HepG2 (cell line): ENCODE measurements around the gene WNK2. TPM values are rescaled to one million over a fixed set of nuclear protein-coding genes. Genes with fewer than 3 reads are reported as not detected.

Source experiments
- ATAC-seq: fragments of 200-7000 bp; cut with Tn5 transposase; 3 replicates; pipeline ENCODE4 v1.9.1; 2020; ENCODE audit warnings: mild to moderate bottlenecking, moderate library complexity
- BruUV-seq: library from RNA; stranded (reverse); fragments of 400-500 nt; replicated peaks from 2 replicates; lab custom pipeline; 2021; lab: Mats Ljungman, UMichigan
- CTCF ChIA-PET: fragments of 300-600 bp; formaldehyde crosslinking; extraction: SDS; loops from one replicate; lab custom pipeline; 2021; ENCODE audit warnings: low total read pairs, inconsistent platforms, low intra/inter-chr PET ratio; lab: Yijun Ruan, JAX
- POLR2A ChIA-PET: fragments of 350-600 bp; sonication (Branson Sonifier 250); formaldehyde crosslinking; loops from one replicate; lab custom pipeline; 2020; ENCODE audit warnings: antibody characterized with exemption, inconsistent platforms; lab: Yijun Ruan, JAX
- DNase-seq: peaks from one replicate; pipeline ENCODE4 v3.0.0-alpha.2; 2015; ENCODE audit warnings: low spot score
- FAIRE-seq: peaks from 3 replicates; lab custom pipeline; 2011; peaks lifted over from hg19 to GRCh38; lab: Jason Lieb, UNC
- H2AFZ ChIP-seq: one replicate; pipeline ENCODE4 v1.6.1; 2011; ENCODE audit warnings: low read length, inconsistent platforms
- H3K27ac ChIP-seq: fragments of 300-600 bp; 3 replicates; pipeline ENCODE4 v1.8.0; 2011; ENCODE audit warnings: mixed run types, mild to moderate bottlenecking, mixed read lengths, low read length, inconsistent platforms; ENCODE audit not compliant: insufficient read depth; ENCODE audit errors: extremely low read length
- H3K27me3 ChIP-seq, 2 experiments: fragments of 200-600 bp in 1 of 2; 2 replicates in 1 of 2; 3 replicates in 1 of 2; pipeline versions ENCODE4 v1.6.0 to v1.8.0; 2011; ENCODE audit warnings: low read length in 2 of 2, mild to moderate bottlenecking in 2 of 2, moderate library complexity in 2 of 2, inconsistent platforms in 1 of 2; ENCODE audit not compliant: insufficient read depth in 2 of 2, control insufficient read depth in 1 of 2
- H3K36me3 ChIP-seq, 2 experiments: fragments of 200-600 bp in 1 of 2; replicated peaks in 1 of 2; 2 replicates in 1 of 2; 3 replicates in 1 of 2; pipeline versions ENCODE4 v1.5.1 to v1.8.0; 2011; ENCODE audit warnings: low read length in 2 of 2, inconsistent platforms in 1 of 2; ENCODE audit not compliant: insufficient read depth in 2 of 2, control insufficient read depth in 1 of 2
- H3K4me1 ChIP-seq: 2 replicates; pipeline ENCODE4 v1.5.1; 2012; ENCODE audit warnings: low read length, inconsistent platforms; ENCODE audit not compliant: insufficient read depth
- H3K4me2 ChIP-seq: 2 replicates; pipeline ENCODE4 v1.6.0; 2011; ENCODE audit warnings: low read depth, low read length, inconsistent platforms
- H3K4me3 ChIP-seq, 3 experiments: fragments of 200-600 bp in 1 of 3; sonication (generic), shearing (Covaris generic) in 1 of 3; replicated peaks in 1 of 3; 2 replicates each; pipeline ENCODE4 v1.5.1; 2011 to 2016; ENCODE audit warnings: low read length in 3 of 3, inconsistent platforms in 2 of 3, low read depth in 2 of 3, mild to moderate bottlenecking in 2 of 3, control low read depth in 1 of 3, mixed read lengths in 1 of 3; ENCODE audit not compliant: insufficient read depth in 1 of 3
- H3K79me2 ChIP-seq: one replicate; pipeline ENCODE4 v1.6.1; 2011; ENCODE audit warnings: low read length, inconsistent platforms; ENCODE audit not compliant: insufficient read depth
- H3K9ac ChIP-seq: 2 replicates; pipeline ENCODE4 v1.6.0; 2011; ENCODE audit warnings: mild to moderate bottlenecking, low read depth, low read length, inconsistent platforms; ENCODE audit not compliant: insufficient read depth
- H3K9me3 ChIP-seq: 2 replicates; pipeline ENCODE4 v1.5.1; 2012; ENCODE audit warnings: mild to moderate bottlenecking, low read length
- H4K20me1 ChIP-seq: 2 replicates; pipeline ENCODE4 v1.6.0; 2011; ENCODE audit warnings: inconsistent platforms, mild to moderate bottlenecking, low read length, moderate library complexity; ENCODE audit not compliant: insufficient read depth
- AKAP8 ChIP-seq: sonication (generic); formaldehyde crosslinking; IDR thresholded peaks from 2 replicates; pipeline ENCODE4 v1.5.1; 2020; ENCODE audit warnings: mild to moderate bottlenecking, missing genetic modification reagents
- ATAD3A ChIP-seq: sonication (generic); formaldehyde crosslinking; IDR thresholded peaks from 2 replicates; pipeline ENCODE4 v1.4.0; 2020; ENCODE audit warnings: missing genetic modification reagents
- HOXA9 ChIP-seq: sonication (generic); formaldehyde crosslinking; IDR thresholded peaks from 2 replicates; pipeline ENCODE4 v1.8.1; 2022; ENCODE audit warnings: missing genetic modification reagents, mild to moderate bottlenecking, moderate library complexity, borderline replicate concordance
- KDM5A ChIP-seq: fragments of 200-600 bp; sonication (generic); IDR thresholded peaks from 2 replicates; pipeline ENCODE4 v1.7.0; 2018; ENCODE audit warnings: antibody characterized with exemption, mild to moderate bottlenecking, low read length, borderline replicate concordance
- PCBP1 ChIP-seq: fragments of 200-400 bp; formaldehyde crosslinking; IDR thresholded peaks from 2 replicates; pipeline ENCODE4 v1.6.1; 2017; ENCODE audit warnings: mild to moderate bottlenecking, low read depth, low read length, borderline replicate concordance
- PHF21A ChIP-seq: sonication (generic); formaldehyde crosslinking; IDR thresholded peaks from 2 replicates; pipeline ENCODE4 v1.5.0; 2020; ENCODE audit warnings: mild to moderate bottlenecking, missing genetic modification reagents
- SOX5 ChIP-seq: IDR thresholded peaks from 2 replicates; pipeline ENCODE4 v1.6.1; 2016; ENCODE audit warnings: borderline replicate concordance
- ZBTB44 ChIP-seq: sonication (generic); formaldehyde crosslinking; IDR thresholded peaks from 2 replicates; pipeline ENCODE4 v1.4.0; 2020; ENCODE audit warnings: missing genetic modification reagents
- ZNF605 ChIP-seq: sonication (generic); formaldehyde crosslinking; IDR thresholded peaks from 2 replicates; pipeline ENCODE4 v1.8.0; 2022; ENCODE audit warnings: mild to moderate bottlenecking, missing genetic modification reagents
- ZNF775 ChIP-seq: sonication (generic); formaldehyde crosslinking; IDR thresholded peaks from 2 replicates; pipeline ENCODE4 v1.4.0; 2020; ENCODE audit warnings: missing genetic modification reagents, mild to moderate bottlenecking, moderate library complexity, borderline replicate concordance
- WGBS: methylation state at CpG from one replicate; pipeline ENCODE4 v1.1.6; 2017; ENCODE audit warnings: low lambda C conversion rate; 5-methylcytosine and 5-hydroxymethylcytosine counted together
- in situ Hi-C: cut with HindIII; loops from 2 replicates; pipeline ENCODE4 v1.10.0; 2017; ENCODE audit warnings: low pct_unique_long_range_greater_than_20kb; ENCODE audit not compliant: extremely low pct_ligation_motif_present
- intact Hi-C: fragments of 100-400 bp; cut with micrococcal nuclease; formaldehyde crosslinking; loops from one replicate; pipeline ENCODE4 v1.10.0; 2022; ENCODE audit not compliant: unreplicated experiment
- polyA plus RNA-seq, 8 experiments: library from polyadenylated mRNA; depleted of rRNA in 3 of 8; stranded (reverse) in 7 of 8; unstranded in 1 of 8; fragments of >200 nt; fragmentation: Illumina TruSeq in 4 of 8; extraction: Trizol in 4 of 8; gene quantifications; 2 replicates each; pipeline versions ENCODE4 v1.2.1 to v1.2.3, GENCODE V29; 2011 to 2016; ENCODE audit warnings: low read depth in 4 of 8, missing spikeins in 1 of 8, mixed read lengths in 1 of 8; ENCODE audit not compliant: insufficient read depth in 1 of 8
- total RNA-seq, 5 experiments: library from RNA; depleted of rRNA; stranded (reverse); fragments of >200 nt; fragmentation: Illumina TruSeq; extraction: Trizol; gene quantifications; 2 replicates each; pipeline ENCODE4 v1.2.3, GENCODE V29; 2016; ENCODE audit warnings: low read depth in 1 of 5
- TF ChIP-seq, protein P1 (sequence below): sonication (generic); formaldehyde crosslinking; IDR thresholded peaks from 2 replicates; pipeline ENCODE4 v1.4.0; 2020; ENCODE audit warnings: missing genetic modification reagents, borderline replicate concordance
- TF ChIP-seq, protein P2 (sequence below): sonication (generic); formaldehyde crosslinking; conservative IDR thresholded peaks from 2 replicates; pipeline ENCODE4 v1.8.0; 2022; ENCODE audit warnings: mild to moderate bottlenecking, moderate library complexity, missing genetic modification reagents
- TF ChIP-seq, protein P3 (sequence below): sonication (generic); formaldehyde crosslinking; IDR thresholded peaks from 2 replicates; pipeline ENCODE4 v1.4.0; 2020; ENCODE audit warnings: mild to moderate bottlenecking, missing genetic modification reagents

The WNK2 gene
- total and polyA plus RNA-seq, 2 of the 13 experiments (the other 11 are each of a cell fraction or from before 2014, with no cell fraction given): 10.5 to 12.0 TPM

- Histone ChIP-seq H3K36me3 (peaks cover 11 to 42% of the 10 kb centered on the region in 2 experiments; a peak in 4 of 5 replicates), H3K9me3 (no peaks in the 10 kb centered on the region), H3K27me3 (no peaks in the 10 kb centered on the region), H2AFZ (no peak overlapping the region), H3K27ac (no peak overlapping the region), H3K4me2 (no peak overlapping the region), H3K79me2 (no peaks in the 10 kb centered on the region), H3K4me1 (no peaks in the 10 kb centered on the region), H3K4me3 (no peak overlapping the region), H3K9ac (no peak overlapping the region), H4K20me1 (no peaks in the 10 kb centered on the region)
- 97% methylated on average over 12 of the region's 19 CpGs for WGBS
- ATAC-seq: no peak
- TF ChIP-seq, protein P1, sequence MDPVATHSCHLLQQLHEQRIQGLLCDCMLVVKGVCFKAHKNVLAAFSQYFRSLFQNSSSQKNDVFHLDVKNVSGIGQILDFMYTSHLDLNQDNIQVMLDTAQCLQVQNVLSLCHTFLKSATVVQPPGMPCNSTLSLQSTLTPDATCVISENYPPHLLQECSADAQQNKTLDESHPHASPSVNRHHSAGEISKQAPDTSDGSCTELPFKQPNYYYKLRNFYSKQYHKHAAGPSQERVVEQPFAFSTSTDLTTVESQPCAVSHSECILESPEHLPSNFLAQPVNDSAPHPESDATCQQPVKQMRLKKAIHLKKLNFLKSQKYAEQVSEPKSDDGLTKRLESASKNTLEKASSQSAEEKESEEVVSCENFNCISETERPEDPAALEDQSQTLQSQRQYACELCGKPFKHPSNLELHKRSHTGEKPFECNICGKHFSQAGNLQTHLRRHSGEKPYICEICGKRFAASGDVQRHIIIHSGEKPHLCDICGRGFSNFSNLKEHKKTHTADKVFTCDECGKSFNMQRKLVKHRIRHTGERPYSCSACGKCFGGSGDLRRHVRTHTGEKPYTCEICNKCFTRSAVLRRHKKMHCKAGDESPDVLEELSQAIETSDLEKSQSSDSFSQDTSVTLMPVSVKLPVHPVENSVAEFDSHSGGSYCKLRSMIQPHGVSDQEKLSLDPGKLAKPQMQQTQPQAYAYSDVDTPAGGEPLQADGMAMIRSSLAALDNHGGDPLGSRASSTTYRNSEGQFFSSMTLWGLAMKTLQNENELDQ (CRISPR knock-in tag): no peak
- TF ChIP-seq HOXA9 (CRISPR knock-in tag) (no peak), ZBTB44 (CRISPR knock-in tag) (no peak), ZNF605 (CRISPR knock-in tag) (no peak), KDM5A (no peak), ATAD3A (CRISPR knock-in tag) (no peak), AKAP8 (CRISPR knock-in tag) (no peak), PHF21A (CRISPR knock-in tag) (no peak), PCBP1 (no peak), ZNF775 (CRISPR knock-in tag) (no peak), SOX5 (CRISPR knock-in tag) (no peak)
- TF ChIP-seq, protein P2, sequence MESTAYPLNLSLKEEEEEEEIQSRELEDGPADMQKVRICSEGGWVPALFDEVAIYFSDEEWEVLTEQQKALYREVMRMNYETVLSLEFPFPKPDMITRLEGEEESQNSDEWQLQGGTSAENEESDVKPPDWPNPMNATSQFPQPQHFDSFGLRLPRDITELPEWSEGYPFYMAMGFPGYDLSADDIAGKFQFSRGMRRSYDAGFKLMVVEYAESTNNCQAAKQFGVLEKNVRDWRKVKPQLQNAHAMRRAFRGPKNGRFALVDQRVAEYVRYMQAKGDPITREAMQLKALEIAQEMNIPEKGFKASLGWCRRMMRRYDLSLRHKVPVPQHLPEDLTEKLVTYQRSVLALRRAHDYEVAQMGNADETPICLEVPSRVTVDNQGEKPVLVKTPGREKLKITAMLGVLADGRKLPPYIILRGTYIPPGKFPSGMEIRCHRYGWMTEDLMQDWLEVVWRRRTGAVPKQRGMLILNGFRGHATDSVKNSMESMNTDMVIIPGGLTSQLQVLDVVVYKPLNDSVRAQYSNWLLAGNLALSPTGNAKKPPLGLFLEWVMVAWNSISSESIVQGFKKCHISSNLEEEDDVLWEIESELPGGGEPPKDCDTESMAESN: no peak
- TF ChIP-seq, protein P3, sequence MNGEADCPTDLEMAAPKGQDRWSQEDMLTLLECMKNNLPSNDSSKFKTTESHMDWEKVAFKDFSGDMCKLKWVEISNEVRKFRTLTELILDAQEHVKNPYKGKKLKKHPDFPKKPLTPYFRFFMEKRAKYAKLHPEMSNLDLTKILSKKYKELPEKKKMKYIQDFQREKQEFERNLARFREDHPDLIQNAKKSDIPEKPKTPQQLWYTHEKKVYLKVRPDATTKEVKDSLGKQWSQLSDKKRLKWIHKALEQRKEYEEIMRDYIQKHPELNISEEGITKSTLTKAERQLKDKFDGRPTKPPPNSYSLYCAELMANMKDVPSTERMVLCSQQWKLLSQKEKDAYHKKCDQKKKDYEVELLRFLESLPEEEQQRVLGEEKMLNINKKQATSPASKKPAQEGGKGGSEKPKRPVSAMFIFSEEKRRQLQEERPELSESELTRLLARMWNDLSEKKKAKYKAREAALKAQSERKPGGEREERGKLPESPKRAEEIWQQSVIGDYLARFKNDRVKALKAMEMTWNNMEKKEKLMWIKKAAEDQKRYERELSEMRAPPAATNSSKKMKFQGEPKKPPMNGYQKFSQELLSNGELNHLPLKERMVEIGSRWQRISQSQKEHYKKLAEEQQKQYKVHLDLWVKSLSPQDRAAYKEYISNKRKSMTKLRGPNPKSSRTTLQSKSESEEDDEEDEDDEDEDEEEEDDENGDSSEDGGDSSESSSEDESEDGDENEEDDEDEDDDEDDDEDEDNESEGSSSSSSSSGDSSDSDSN (CRISPR knock-in tag): no peak
- no TSS peak for BruUV-seq
- DNase-seq: no peak
- no peak for FAIRE-seq
- in situ Hi-C loops (no loop called here), intact Hi-C loops (no loop called here)
- POLR2A ChIA-PET: no interaction called here
- CTCF ChIA-PET: no interaction called here
Measured at GRCh38 chr9:93262537-93263310, 78.8 kb downstream of the WNK2 start.
